SK-N-SH (cell line): ENCODE measurements around the gene HJV. TPM values are rescaled to one million over a fixed set of nuclear protein-coding genes. Genes with fewer than 3 reads are reported as not detected.

ENCODE experiments used
- CTCF ChIA-PET: fragments of 300-600, 350-600 bp; formaldehyde crosslinking; extraction: SDS; loops from one replicate; lab custom pipeline; 2021; lab: Yijun Ruan, JAX
- POLR2A ChIA-PET: fragments of 350-600 bp; sonication (Branson Sonifier 250); formaldehyde crosslinking; extraction: SDS; loops from one replicate; lab custom pipeline; 2020; ENCODE audit warnings: antibody characterized with exemption, inconsistent platforms; lab: Yijun Ruan, JAX
- DNase-seq: peaks from one replicate; pipeline ENCODE4 v3.0.0; 2012
- H2AFZ ChIP-seq: fragments of 200-600 bp; sonication (generic); 2 replicates; pipeline ENCODE4 v1.8.1; 2016; ENCODE audit warnings: antibody characterized with exemption, mild to moderate bottlenecking, low read depth
- H3F3A ChIP-seq: fragments of 200-600 bp; sonication (generic); replicated peaks from 2 replicates; pipeline ENCODE3; 2016; ENCODE audit warnings: antibody characterized with exemption, mild to moderate bottlenecking; ENCODE audit not compliant: insufficient read depth
- H3K27ac ChIP-seq, 2 experiments: fragments of 200-500 bp in 1 of 2; fragments of 200-600 bp in 1 of 2; sonication (Bioruptor generic) in 1 of 2; sonication (generic), shearing (Covaris generic) in 1 of 2; 2 replicates each; pipeline versions ENCODE4 v1.5.1 to v1.6.1; 2014 to 2016; ENCODE audit warnings: low read depth in 2 of 2, inconsistent platforms in 1 of 2, low read length in 1 of 2, mild to moderate bottlenecking in 1 of 2, mixed read lengths in 1 of 2
- H3K27me3 ChIP-seq: fragments of 200-600 bp; sonication (generic), shearing (Covaris generic); 2 replicates; pipeline ENCODE4 v1.6.1; 2016; ENCODE audit warnings: mixed run types; ENCODE audit not compliant: insufficient read depth
- H3K36me3 ChIP-seq, 2 experiments: fragments of 200-500 bp in 1 of 2; fragments of 200-600 bp in 1 of 2; sonication (Bioruptor generic) in 1 of 2; sonication (generic) in 1 of 2; replicated peaks in 1 of 2; 2 replicates each; pipeline versions ENCODE3 to v1.5.1; 2014 to 2016; ENCODE audit warnings: low read length in 1 of 2, mild to moderate bottlenecking in 1 of 2; ENCODE audit not compliant: insufficient read depth in 2 of 2, control insufficient read depth in 1 of 2
- H3K4me1 ChIP-seq, 2 experiments: fragments of 200-500 bp in 1 of 2; fragments of 200-600 bp in 1 of 2; sonication (Bioruptor generic) in 1 of 2; sonication (generic), shearing (Covaris generic) in 1 of 2; 2 replicates each; pipeline versions ENCODE4 v1.5.1 to v1.6.1; 2014 to 2016; ENCODE audit warnings: low read depth in 1 of 2, low read length in 1 of 2, mixed run types in 1 of 2; ENCODE audit not compliant: insufficient read depth in 2 of 2, control insufficient read depth in 1 of 2
- H3K4me2 ChIP-seq: fragments of 200-600 bp; sonication (generic), shearing (Covaris generic); 2 replicates; pipeline ENCODE4 v1.6.1; 2017; ENCODE audit warnings: mixed run types
- H3K4me3 ChIP-seq, 2 experiments: fragments of 200-500 bp in 1 of 2; fragments of 200-600 bp in 1 of 2; sonication (Bioruptor generic) in 1 of 2; sonication (generic), shearing (Covaris generic) in 1 of 2; 2 replicates each; pipeline versions ENCODE4 v1.5.1 to v1.8.1; 2014 to 2016; ENCODE audit warnings: low read depth in 2 of 2, inconsistent platforms in 1 of 2, low read length in 1 of 2, mild to moderate bottlenecking in 1 of 2, mixed read lengths in 1 of 2, moderate library complexity in 1 of 2
- H3K79me2 ChIP-seq: fragments of 200-600 bp; sonication (generic); 2 replicates; pipeline ENCODE4 v1.8.1; 2017; ENCODE audit warnings: mild to moderate bottlenecking; ENCODE audit not compliant: insufficient read depth
- H3K9ac ChIP-seq: fragments of 200-600 bp; sonication (generic); 2 replicates; pipeline ENCODE4 v1.6.1; 2017; ENCODE audit warnings: mixed run types
- H3K9me2 ChIP-seq: fragments of 200-600 bp; sonication (generic); 2 replicates; pipeline ENCODE4 v1.6.1; 2017; ENCODE audit warnings: mixed run types
- H3K9me3 ChIP-seq: fragments of 200-600 bp; sonication (generic); 2 replicates; pipeline ENCODE4 v1.6.1; 2017; ENCODE audit warnings: mixed run types, mild to moderate bottlenecking, moderate library complexity
- H4K20me1 ChIP-seq: fragments of 200-600 bp; sonication (generic); 2 replicates; pipeline ENCODE4 v1.6.1; 2017; ENCODE audit warnings: mild to moderate bottlenecking, mixed run types; ENCODE audit not compliant: insufficient read depth
- ELF1 ChIP-seq: IDR thresholded peaks from 2 replicates; pipeline ENCODE4 v1.4.0; 2012
- EZH2phosphoT487 ChIP-seq: fragments of 200-600 bp; sonication (generic); IDR thresholded peaks from 2 replicates; pipeline ENCODE4 v1.6.1; 2017; ENCODE audit warnings: low read depth, mixed run types, mild to moderate bottlenecking, antibody characterized with exemption, moderate library complexity, borderline replicate concordance
- FOXJ3 ChIP-seq: sonication (generic); formaldehyde crosslinking; IDR thresholded peaks from 2 replicates; pipeline ENCODE4 v1.5.1; 2020; ENCODE audit warnings: mild to moderate bottlenecking, missing genetic modification reagents
- FOXM1 ChIP-seq: IDR thresholded peaks from 2 replicates; pipeline ENCODE4 v1.4.0; 2012; ENCODE audit warnings: low read depth, mild to moderate bottlenecking
- GATA2 ChIP-seq: sonication (generic); formaldehyde crosslinking; IDR thresholded peaks from 2 replicates; pipeline ENCODE4 v1.5.0; 2020; ENCODE audit warnings: mild to moderate bottlenecking, missing genetic modification reagents
- JUND ChIP-seq: IDR thresholded peaks from 2 replicates; pipeline ENCODE4 v1.4.0; 2012
- MXI1 ChIP-seq: IDR thresholded peaks from 2 replicates; pipeline ENCODE4 v1.6.1; 2012; ENCODE audit warnings: mild to moderate bottlenecking, low read depth, low read length, improper control_type of control experiment
- POLR2AphosphoS5 ChIP-seq: IDR thresholded peaks from 2 replicates; pipeline ENCODE4 v1.6.1; 2012; ENCODE audit warnings: low read depth, low read length
- RCOR1 ChIP-seq: fragments of 150-350 bp; IDR thresholded peaks from 2 replicates; pipeline ENCODE4 v1.6.1; 2017; ENCODE audit warnings: antibody characterized with exemption, low read length
- RXRA ChIP-seq: IDR thresholded peaks from 2 replicates; pipeline ENCODE4 v1.4.0; 2012; ENCODE audit warnings: low read depth, mild to moderate bottlenecking, borderline replicate concordance
- SIN3A ChIP-seq: IDR thresholded peaks from 2 replicates; pipeline ENCODE4 v1.6.1; 2012; ENCODE audit warnings: low read depth, mild to moderate bottlenecking, low read length, moderate library complexity, borderline replicate concordance
- SMC3 ChIP-seq: IDR thresholded peaks from 2 replicates; pipeline ENCODE4 v1.6.1; 2012; ENCODE audit warnings: low read depth, low read length, improper control_type of control experiment
- TAF1 ChIP-seq: IDR thresholded peaks from 2 replicates; pipeline ENCODE4 v1.6.1; 2012; ENCODE audit warnings: low read depth, mild to moderate bottlenecking, low read length, moderate library complexity, borderline replicate concordance
- TEAD4 ChIP-seq: IDR thresholded peaks from 2 replicates; pipeline ENCODE4 v1.4.0; 2012; ENCODE audit warnings: mild to moderate bottlenecking, borderline replicate concordance; ENCODE audit not compliant: insufficient read depth
- YY1 ChIP-seq: IDR thresholded peaks from 2 replicates; pipeline ENCODE4 v1.4.0; 2012; ENCODE audit warnings: low read depth, mild to moderate bottlenecking
- WGBS: methylation state at CpG from one replicate; pipeline ENCODE4 v1.1.6; 2017; ENCODE audit warnings: low lambda C conversion rate; 5-methylcytosine and 5-hydroxymethylcytosine counted together
- polyA plus RNA-seq, 3 experiments: library from polyadenylated mRNA; depleted of rRNA; stranded (reverse); fragments of >200 nt; gene quantifications; 2 replicates each; pipeline ENCODE4 v1.2.3, GENCODE V29; 2012
- TF ChIP-seq, protein P1 (sequence below): IDR thresholded peaks from 2 replicates; pipeline ENCODE4 v1.4.0; 2012; ENCODE audit warnings: low read depth
- TF ChIP-seq, protein P2 (sequence below): IDR thresholded peaks from 2 replicates; pipeline ENCODE4 v1.4.0; 2012; ENCODE audit warnings: low read depth, borderline replicate concordance

The HJV gene
- polyA plus RNA-seq, 1 of the 3 experiments (the other 2 are of a cell fraction): 0.05 TPM

DNA sequence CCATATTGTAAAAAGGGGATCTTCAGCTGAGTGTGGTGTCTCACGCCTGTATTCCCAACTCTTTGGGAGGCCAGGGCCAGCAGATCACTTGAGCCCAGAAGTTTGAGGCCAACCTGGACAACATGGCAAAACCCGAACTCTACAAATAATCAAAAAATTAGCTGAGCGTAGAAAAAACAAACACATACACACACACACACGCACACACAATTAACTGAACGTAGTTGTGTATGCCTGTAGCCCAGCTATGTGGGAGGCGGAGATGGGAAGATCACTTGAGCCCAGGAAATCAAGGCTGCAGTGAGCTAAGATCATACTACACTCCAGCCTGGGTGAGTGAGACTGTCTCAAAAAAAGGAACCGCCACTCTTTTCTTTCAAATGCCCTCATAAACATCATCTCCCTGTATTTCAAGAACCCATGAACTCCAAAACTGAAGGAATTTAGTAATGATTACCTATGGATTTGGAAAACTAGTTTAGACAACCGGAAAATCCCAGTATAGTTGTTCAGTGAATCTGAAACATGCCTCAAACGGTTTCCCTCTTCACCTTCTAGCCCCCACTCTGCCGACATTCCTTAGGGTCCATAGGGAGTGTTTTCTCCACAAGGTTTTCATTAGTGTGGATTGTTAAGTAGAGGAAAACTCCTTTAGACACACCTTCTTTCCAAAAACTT lies 29.7 kb downstream of the HJV start:
- no peaks in the 10 kb centered on the region for H3K9me3 ChIP-seq
- H3K27ac ChIP-seq: peak overlapping the region in 1 of 2 experiments; percentile 39; a peak in 1 of 4 replicates
- peaks cover 9 to 27% of the 10 kb centered on the region in 2 experiments; a peak in 3 of 4 replicates for H3K4me1 ChIP-seq
- no peaks in the 10 kb centered on the region for H3K9me2 ChIP-seq
- peak overlapping the region; percentile 86; the same call in 1 of the 2 replicates for H3K4me2 ChIP-seq
- peaks cover 29 to 33% of the 10 kb centered on the region in 2 experiments for H3K36me3 ChIP-seq
- H3K4me3 ChIP-seq: peak overlapping the region in 1 of 2 experiments; percentile 90; a peak in 2 of 4 replicates
- ChIA-PET POLR2A (interaction anchor here (1.4 kb wide), 1 partner anchor 12 kb away, joined by 5 read pairs; no protein-coding TSS in a partner anchor), CTCF (interaction anchor here (0.7 to 10.6 kb wide), 5 partner anchors 10 to 146 kb away, joined by 3 to 99 read pairs (median 5); partner anchors contain the start of gene NUDT17)
- 94% methylated on average over 10 of the region's 10 CpGs for WGBS
- H3K27me3 ChIP-seq: no peaks in the 10 kb centered on the region
- H4K20me1 ChIP-seq: peaks cover 38% of the 10 kb centered on the region
- H3K9ac ChIP-seq: no peak overlapping the region; the same call in 1 of the 2 replicates
- peaks cover 36% of the 10 kb centered on the region for H3K79me2 ChIP-seq
- TF ChIP-seq GATA2 (CRISPR knock-in tag) (no peak), FOXJ3 (CRISPR knock-in tag) (no peak), POLR2AphosphoS5 (peak; percentile 57; the same call in 1 of the 2 replicates)
- peaks cover 23% of the 10 kb centered on the region for H3F3A ChIP-seq
- no peak overlapping the region for H2AFZ ChIP-seq
- DNase-seq: no peak

DNA sequence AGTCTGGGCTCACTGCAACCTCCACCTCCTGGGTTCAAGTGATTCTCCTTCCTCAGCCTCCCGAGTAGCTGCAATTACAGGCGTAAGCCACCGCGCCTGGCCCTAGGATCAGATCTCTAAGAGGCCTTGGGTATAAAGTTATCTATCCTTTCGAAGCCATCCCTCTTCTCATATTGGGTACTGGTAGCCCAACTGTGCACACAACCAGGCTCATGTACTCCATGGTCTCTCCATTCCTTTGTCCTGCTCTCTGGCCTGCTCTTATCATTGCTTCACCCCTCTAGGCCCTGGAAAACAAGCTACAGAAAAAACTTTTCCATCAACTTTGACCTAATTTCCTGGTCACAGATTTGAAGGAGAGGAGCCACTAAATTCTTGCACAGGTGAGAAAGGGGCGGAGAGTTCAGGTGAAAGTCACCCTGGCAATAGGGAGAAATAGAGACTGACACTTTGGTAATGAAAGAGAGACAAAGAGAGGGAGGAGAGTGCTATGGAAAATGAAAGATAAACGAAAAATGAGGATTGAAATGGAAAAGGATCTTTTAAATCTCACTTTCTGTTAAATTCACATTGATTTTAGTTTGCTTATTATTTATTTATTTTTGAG lies 31.2 kb downstream of the HJV start:
- no peak overlapping the region for H3K9ac ChIP-seq
- DNase-seq: no peak
- H3K4me3 ChIP-seq: no peak overlapping the region
- H3K36me3 ChIP-seq: peaks cover 29 to 33% of the 10 kb centered on the region in 2 experiments
- H3K4me2 ChIP-seq: no peak overlapping the region
- H3K9me2 ChIP-seq: no peaks in the 10 kb centered on the region
- no peaks in the 10 kb centered on the region for H3K9me3 ChIP-seq
- H4K20me1 ChIP-seq: peaks cover 30% of the 10 kb centered on the region
- TF ChIP-seq SMC3: no peak
- TF ChIP-seq, all 33 proteins: peak for 0
- peaks cover 11 to 31% of the 10 kb centered on the region in 2 experiments for H3K4me1 ChIP-seq
- 83% methylated on average over 7 of the region's 7 CpGs for WGBS
- H3K79me2 ChIP-seq: peaks cover 26% of the 10 kb centered on the region
- ChIA-PET POLR2A (no interaction called here), CTCF (interaction anchor here (0.9 to 10.6 kb wide), 4 partner anchors 12 to 145 kb away, joined by 3 to 99 read pairs (median 10); partner anchors contain the start of gene NUDT17)
- H3K27ac ChIP-seq: no peak overlapping the region
- peaks cover 23% of the 10 kb centered on the region for H3F3A ChIP-seq
- H3K27me3 ChIP-seq: no peaks in the 10 kb centered on the region
- H2AFZ ChIP-seq: no peak overlapping the region

DNA sequence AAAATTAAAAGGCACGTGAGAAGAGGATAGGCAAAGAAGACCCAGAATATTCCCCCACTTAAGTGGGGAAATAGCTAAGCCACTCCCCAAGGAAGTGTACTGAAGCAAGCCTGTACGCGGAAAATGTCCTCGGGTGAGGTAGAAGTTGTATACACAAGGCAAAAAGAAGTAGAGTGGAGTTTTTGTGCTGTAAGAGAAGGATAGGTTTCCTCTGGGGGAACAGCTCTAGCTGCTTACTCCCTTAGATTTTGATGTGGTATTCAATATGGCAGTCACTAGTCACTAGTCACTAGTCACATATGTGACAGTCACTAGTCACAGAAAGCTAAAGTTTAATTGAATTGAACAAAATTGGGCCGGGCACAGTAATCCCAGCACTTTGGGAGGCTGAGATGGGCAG lies 32.8 kb downstream of the HJV start:
- no peak overlapping the region for H3K27ac ChIP-seq
- CTCF ChIA-PET: interaction anchor here (1.1 to 10.6 kb wide), 3 partner anchors 11 to 62 kb away, joined by 4 to 99 read pairs (median 6); no protein-coding TSS in a partner anchor
- TF ChIP-seq GATA2 (CRISPR knock-in tag) (no peak), EZH2phosphoT487 (no peak), MXI1 (no peak), FOXJ3 (CRISPR knock-in tag) (no peak), TAF1 (no peak), YY1 (no peak), SMC3 (no peak), ELF1 (no peak), SIN3A (no peak), FOXM1 (no peak), RXRA (no peak), JUND (no peak), RCOR1 (no peak), TEAD4 (no peak)
- TF ChIP-seq, protein P1, sequence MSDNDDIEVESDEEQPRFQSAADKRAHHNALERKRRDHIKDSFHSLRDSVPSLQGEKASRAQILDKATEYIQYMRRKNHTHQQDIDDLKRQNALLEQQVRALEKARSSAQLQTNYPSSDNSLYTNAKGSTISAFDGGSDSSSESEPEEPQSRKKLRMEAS: no peak
- TF ChIP-seq, protein P2, sequence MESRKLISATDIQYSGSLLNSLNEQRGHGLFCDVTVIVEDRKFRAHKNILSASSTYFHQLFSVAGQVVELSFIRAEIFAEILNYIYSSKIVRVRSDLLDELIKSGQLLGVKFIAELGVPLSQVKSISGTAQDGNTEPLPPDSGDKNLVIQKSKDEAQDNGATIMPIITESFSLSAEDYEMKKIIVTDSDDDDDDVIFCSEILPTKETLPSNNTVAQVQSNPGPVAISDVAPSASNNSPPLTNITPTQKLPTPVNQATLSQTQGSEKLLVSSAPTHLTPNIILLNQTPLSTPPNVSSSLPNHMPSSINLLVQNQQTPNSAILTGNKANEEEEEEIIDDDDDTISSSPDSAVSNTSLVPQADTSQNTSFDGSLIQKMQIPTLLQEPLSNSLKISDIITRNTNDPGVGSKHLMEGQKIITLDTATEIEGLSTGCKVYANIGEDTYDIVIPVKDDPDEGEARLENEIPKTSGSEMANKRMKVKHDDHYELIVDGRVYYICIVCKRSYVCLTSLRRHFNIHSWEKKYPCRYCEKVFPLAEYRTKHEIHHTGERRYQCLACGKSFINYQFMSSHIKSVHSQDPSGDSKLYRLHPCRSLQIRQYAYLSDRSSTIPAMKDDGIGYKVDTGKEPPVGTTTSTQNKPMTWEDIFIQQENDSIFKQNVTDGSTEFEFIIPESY: no peak

More for the DNA sequence above, 32.8 kb downstream of the HJV start:
- H3K9ac ChIP-seq: no peak overlapping the region
- POLR2A ChIA-PET: interaction anchor here (1.1 kb wide), 1 partner anchor 8 kb away, joined by 3 read pairs; no protein-coding TSS in a partner anchor
- 94% methylated on average over 5 of the region's 5 CpGs for WGBS
- peaks cover 14% of the 10 kb centered on the region for H4K20me1 ChIP-seq
- no peak overlapping the region for H2AFZ ChIP-seq
- H3K36me3 ChIP-seq: peaks cover 17 to 18% of the 10 kb centered on the region in 2 experiments
- H3K9me3 ChIP-seq: no peaks in the 10 kb centered on the region
- no peaks in the 10 kb centered on the region for H3K9me2 ChIP-seq
- H3K27me3 ChIP-seq: no peaks in the 10 kb centered on the region
- H3K4me3 ChIP-seq: no peak overlapping the region
- DNase-seq: no peak
- peaks cover 23% of the 10 kb centered on the region for H3F3A ChIP-seq
- H3K4me2 ChIP-seq: no peak overlapping the region
- H3K4me1 ChIP-seq: peaks cover 16 to 26% of the 10 kb centered on the region in 2 experiments
- peaks cover 10% of the 10 kb centered on the region; the same call in 1 of the 2 replicates for H3K79me2 ChIP-seq
